ENCODE data around the gene DYNC1I1. TPM values are rescaled to one million over a fixed set of nuclear protein-coding genes. Genes with fewer than 3 reads are reported as not detected.

DYNC1I1 gene
- polyA plus RNA-seq, 1 experiment: 0.11 TPM

DNA sequence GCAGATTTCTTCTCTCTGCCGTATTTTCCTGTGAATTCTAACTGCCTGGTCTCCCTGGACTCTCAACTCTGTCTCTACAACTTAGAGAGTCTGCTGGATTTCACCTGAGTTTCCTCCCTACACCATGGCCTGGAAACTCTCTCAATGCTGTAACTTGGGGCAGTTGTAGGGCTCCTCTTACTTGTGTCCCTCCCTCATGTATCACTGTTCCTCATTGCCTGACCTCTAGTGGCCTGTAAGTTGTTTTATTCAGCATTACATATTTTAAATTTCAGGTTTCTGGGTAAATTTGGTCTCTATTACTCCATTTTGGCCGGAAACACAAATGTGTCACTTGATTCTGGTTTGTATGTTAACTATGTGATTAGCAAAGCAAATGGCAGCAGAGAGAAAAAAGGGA is 70.9 kb downstream of the DYNC1I1 start:
- TF ChIP-seq, protein P1, sequence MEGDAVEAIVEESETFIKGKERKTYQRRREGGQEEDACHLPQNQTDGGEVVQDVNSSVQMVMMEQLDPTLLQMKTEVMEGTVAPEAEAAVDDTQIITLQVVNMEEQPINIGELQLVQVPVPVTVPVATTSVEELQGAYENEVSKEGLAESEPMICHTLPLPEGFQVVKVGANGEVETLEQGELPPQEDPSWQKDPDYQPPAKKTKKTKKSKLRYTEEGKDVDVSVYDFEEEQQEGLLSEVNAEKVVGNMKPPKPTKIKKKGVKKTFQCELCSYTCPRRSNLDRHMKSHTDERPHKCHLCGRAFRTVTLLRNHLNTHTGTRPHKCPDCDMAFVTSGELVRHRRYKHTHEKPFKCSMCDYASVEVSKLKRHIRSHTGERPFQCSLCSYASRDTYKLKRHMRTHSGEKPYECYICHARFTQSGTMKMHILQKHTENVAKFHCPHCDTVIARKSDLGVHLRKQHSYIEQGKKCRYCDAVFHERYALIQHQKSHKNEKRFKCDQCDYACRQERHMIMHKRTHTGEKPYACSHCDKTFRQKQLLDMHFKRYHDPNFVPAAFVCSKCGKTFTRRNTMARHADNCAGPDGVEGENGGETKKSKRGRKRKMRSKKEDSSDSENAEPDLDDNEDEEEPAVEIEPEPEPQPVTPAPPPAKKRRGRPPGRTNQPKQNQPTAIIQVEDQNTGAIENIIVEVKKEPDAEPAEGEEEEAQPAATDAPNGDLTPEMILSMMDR (IDR thresholded peaks at IDR 0.05; ENCODE audit: insufficient read depth, low read depth, low read length): no peak
- H3K36me3 ChIP-seq (ENCODE audit: control insufficient read depth, insufficient read depth, low read length): no peaks in the 10 kb centered on the region
- no peak overlapping the region for H3K4me3 ChIP-seq (ENCODE audit: low read depth, low read length)
- H3K27me3 ChIP-seq (ENCODE audit: control insufficient read depth, insufficient read depth, low read length): no peaks in the 10 kb centered on the region
- no peak for DNase-seq (ENCODE audit: low read depth)
- ChIA-PET POLR2A (no interaction called here), CTCF (no interaction called here)

DNA sequence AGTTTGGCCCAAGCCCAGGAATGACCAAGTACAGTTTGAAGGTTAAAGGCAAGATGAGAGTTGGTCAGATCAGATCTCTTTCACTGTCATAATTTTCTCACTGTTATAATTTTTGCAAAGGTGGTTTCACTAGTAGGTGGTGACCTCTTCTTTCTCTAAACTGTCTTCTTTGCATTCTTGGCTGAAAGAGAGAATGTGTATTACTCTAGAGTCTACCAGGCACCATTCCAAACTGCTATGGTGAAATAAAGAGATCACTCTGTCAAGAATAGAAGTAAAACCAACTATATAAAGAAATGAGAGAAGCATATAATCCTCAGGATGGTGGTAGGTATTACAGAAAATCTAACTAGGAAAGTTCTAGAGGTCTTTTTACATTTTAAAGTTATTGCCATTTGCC is 72.7 kb downstream of the DYNC1I1 start:
- DNase-seq (ENCODE audit: low read depth): no peak
- no peaks in the 10 kb centered on the region for H3K27me3 ChIP-seq (ENCODE audit: control insufficient read depth, insufficient read depth, low read length)
- TF ChIP-seq, protein P1 (IDR thresholded peaks at IDR 0.05; ENCODE audit: insufficient read depth, low read depth, low read length): no peak
- CTCF ChIA-PET: no interaction called here
- no peaks in the 10 kb centered on the region for H3K36me3 ChIP-seq (ENCODE audit: control insufficient read depth, insufficient read depth, low read length)
- POLR2A ChIA-PET: no interaction called here
- H3K4me3 ChIP-seq (ENCODE audit: low read depth, low read length): no peak overlapping the region

DNA sequence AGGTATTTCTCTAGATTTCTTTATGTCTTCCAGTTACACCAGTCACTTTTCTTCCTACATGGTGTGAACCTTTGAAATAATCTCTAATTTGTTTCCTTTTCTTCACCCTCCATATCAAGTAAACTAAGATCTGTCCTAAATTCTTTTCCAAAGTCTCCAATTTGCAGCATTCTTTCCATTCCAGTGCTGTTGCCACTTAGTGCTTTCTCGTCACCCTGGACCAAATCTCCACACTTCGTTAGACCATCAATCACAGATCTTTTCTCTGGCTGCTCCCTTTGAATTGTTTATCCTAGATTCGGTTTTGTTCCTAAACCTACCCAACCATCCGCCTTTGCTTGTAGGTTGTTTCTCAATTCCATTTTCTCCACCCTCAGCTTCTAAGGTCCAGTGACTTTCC is 74.7 kb downstream of the DYNC1I1 start:
- no peaks in the 10 kb centered on the region for H3K36me3 ChIP-seq (ENCODE audit: control insufficient read depth, insufficient read depth, low read length)
- H3K4me3 ChIP-seq (ENCODE audit: low read depth, low read length): no peak overlapping the region
- CTCF ChIA-PET: interaction anchor here (0.5 kb wide), 1 partner anchor 239 kb away, joined by 3 read pairs; no protein-coding TSS in a partner anchor
- no peak for DNase-seq (ENCODE audit: low read depth)
- POLR2A ChIA-PET: no interaction called here
- TF ChIP-seq, protein P1 (IDR thresholded peaks at IDR 0.05; ENCODE audit: insufficient read depth, low read depth, low read length): no peak
- H3K27me3 ChIP-seq (ENCODE audit: control insufficient read depth, insufficient read depth, low read length): no peaks in the 10 kb centered on the region

DNA sequence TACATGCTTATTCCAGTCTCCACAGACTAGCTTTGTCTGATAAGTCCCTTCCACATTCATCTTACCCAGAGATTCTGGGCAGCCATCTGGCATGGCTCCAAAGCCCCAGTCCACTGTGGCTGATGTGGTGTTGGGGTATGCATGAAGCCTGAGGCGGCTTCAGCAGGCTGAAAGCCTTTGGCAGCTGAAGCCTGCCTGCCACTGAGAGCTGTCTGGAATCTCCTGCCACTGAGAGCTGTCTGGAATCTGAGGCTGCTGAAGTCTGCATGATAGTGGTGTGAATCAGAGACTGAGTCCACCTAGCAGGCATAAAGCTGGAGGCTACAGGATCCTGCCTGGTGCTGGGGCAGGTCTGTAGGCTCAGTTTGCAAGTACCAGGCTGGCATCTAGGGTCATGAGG is 87.1 kb downstream of the DYNC1I1 start:
- no peak for DNase-seq (ENCODE audit: low read depth)
- Histone ChIP-seq H3K4me3 (ENCODE audit: low read depth, low read length) (no peak overlapping the region), H3K27me3 (ENCODE audit: control insufficient read depth, insufficient read depth, low read length) (no peaks in the 10 kb centered on the region), H3K36me3 (ENCODE audit: control insufficient read depth, insufficient read depth, low read length) (no peaks in the 10 kb centered on the region)
- TF ChIP-seq, protein P1 (IDR thresholded peaks at IDR 0.05; ENCODE audit: insufficient read depth, low read depth, low read length): no peak
- POLR2A ChIA-PET: no interaction called here
- CTCF ChIA-PET: no interaction called here

DNA sequence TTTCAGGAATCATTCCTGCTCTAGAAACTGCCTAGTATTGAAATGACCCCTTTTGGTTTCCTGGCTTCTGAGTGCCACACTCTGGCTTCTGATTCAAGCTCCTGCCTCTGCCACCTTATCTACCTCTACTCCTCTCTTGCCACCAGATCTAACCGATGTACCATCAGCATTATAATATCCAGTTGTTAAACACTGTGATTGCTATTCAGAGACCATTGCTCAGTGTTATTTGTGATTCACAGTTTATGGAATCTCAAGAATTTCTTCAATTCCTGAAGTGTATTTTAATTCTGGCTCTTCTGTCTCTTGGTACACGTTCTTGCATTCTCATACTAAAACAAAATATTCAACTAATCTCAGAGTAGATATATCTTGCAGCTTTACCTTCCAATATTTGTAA is 88.7 kb downstream of the DYNC1I1 start:
- TF ChIP-seq, protein P1 (IDR thresholded peaks at IDR 0.05; ENCODE audit: insufficient read depth, low read depth, low read length): no peak
- no peak for DNase-seq (ENCODE audit: low read depth)
- Histone ChIP-seq H3K4me3 (ENCODE audit: low read depth, low read length) (no peak overlapping the region), H3K27me3 (ENCODE audit: control insufficient read depth, insufficient read depth, low read length) (no peaks in the 10 kb centered on the region), H3K36me3 (ENCODE audit: control insufficient read depth, insufficient read depth, low read length) (no peaks in the 10 kb centered on the region)
- ChIA-PET CTCF (interaction anchor here (1.9 kb wide), 1 partner anchor 10 kb away, joined by 8 read pairs; no protein-coding TSS in a partner anchor), POLR2A (no interaction called here)
